H1 (cell line): ENCODE data around the gene ANKRD13C.

Source experiments
- PHF8 ChIP-seq: fragments of 200-600 bp; sonication (generic); conservative IDR thresholded peaks from 2 replicates; pipeline ENCODE4 v1.7.1; 2012; ENCODE audit warnings: low read depth, mild to moderate bottlenecking, inconsistent platforms, low read length, moderate library complexity
- POLR2A ChIP-seq, 2 experiments: IDR thresholded peaks; 1 replicate in 1 of 2; 2 replicates in 1 of 2; pipeline ENCODE4 v1.6.1; 2011; ENCODE audit warnings: low read depth in 2 of 2, low read length in 2 of 2, mild to moderate bottlenecking in 2 of 2; ENCODE audit errors: control extremely low read depth in 1 of 2
- TBP ChIP-seq: IDR thresholded peaks from 2 replicates; pipeline ENCODE4 v1.6.1; 2011; ENCODE audit warnings: low read depth, low read length, improper control_type of control experiment
- TF ChIP-seq, protein P1 (sequence below): IDR thresholded peaks from 2 replicates; pipeline ENCODE4 v1.6.1; 2012; ENCODE audit warnings: inconsistent platforms
- TF ChIP-seq, protein P2 (sequence below), 3 experiments: IDR thresholded peaks; 1 replicate in 2 of 3; 2 replicates in 1 of 3; pipeline versions ENCODE4 v1.5.1 to v1.6.1; 2011; ENCODE audit warnings: low read length in 3 of 3, mild to moderate bottlenecking in 3 of 3, inconsistent platforms in 2 of 3, low read depth in 1 of 3, moderate library complexity in 1 of 3; ENCODE audit not compliant: insufficient read depth in 1 of 3; ENCODE audit errors: control extremely low read depth in 1 of 3

DNA sequence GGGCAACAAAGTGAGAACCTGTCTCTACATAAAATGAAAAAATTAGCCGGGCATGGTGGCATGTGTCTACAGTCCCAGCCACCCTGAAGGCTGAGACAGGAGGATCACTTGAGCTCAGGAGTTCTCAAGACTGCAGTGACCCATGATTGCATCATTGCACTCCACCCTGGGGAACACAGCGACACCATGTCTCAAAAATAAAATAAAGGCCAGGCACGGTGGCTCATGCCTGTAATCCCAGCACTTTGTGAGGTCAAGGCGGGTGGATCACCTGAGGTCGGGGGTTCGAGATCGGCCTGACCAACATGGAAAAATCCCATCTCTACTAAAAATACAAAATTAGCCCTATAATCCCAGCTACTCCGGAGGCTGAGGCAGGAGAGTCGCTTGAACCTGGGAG, 20.1 kb downstream of the ANKRD13C start:
- TF ChIP-seq POLR2A (IDR thresholded peaks at IDR 0.05; ENCODE audit: control extremely low read depth in 1 of 2, low read depth in 2 of 2, low read length in 2 of 2) (no peak), PHF8 (no peak), TBP (no peak)
- TF ChIP-seq, protein P1, sequence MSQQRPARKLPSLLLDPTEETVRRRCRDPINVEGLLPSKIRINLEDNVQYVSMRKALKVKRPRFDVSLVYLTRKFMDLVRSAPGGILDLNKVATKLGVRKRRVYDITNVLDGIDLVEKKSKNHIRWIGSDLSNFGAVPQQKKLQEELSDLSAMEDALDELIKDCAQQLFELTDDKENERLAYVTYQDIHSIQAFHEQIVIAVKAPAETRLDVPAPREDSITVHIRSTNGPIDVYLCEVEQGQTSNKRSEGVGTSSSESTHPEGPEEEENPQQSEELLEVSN = no peak
- TF ChIP-seq, protein P2, sequence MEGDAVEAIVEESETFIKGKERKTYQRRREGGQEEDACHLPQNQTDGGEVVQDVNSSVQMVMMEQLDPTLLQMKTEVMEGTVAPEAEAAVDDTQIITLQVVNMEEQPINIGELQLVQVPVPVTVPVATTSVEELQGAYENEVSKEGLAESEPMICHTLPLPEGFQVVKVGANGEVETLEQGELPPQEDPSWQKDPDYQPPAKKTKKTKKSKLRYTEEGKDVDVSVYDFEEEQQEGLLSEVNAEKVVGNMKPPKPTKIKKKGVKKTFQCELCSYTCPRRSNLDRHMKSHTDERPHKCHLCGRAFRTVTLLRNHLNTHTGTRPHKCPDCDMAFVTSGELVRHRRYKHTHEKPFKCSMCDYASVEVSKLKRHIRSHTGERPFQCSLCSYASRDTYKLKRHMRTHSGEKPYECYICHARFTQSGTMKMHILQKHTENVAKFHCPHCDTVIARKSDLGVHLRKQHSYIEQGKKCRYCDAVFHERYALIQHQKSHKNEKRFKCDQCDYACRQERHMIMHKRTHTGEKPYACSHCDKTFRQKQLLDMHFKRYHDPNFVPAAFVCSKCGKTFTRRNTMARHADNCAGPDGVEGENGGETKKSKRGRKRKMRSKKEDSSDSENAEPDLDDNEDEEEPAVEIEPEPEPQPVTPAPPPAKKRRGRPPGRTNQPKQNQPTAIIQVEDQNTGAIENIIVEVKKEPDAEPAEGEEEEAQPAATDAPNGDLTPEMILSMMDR (IDR thresholded peaks at IDR 0.05; ENCODE audit: control extremely low read depth in 1 of 3, insufficient read depth in 1 of 3, low read depth in 1 of 3, low read length in 3 of 3) = no peak
